PFSK-1 (cell line): Measurements from ENCODE around the gene SYNGR1.

Source experiments
- FOXP2 ChIP-seq: optimal IDR thresholded peaks from 2 replicates; pipeline ENCODE3; 2011; ENCODE audit warnings: borderline replicate concordance, control low read depth, inconsistent platforms; ENCODE audit not compliant: insufficient read depth; ENCODE audit errors: extremely low read length, extremely low read depth
- POLR2AphosphoS5 ChIP-seq: IDR thresholded peaks from 2 replicates; pipeline ENCODE4 v1.6.1; 2012; ENCODE audit warnings: low read depth, mild to moderate bottlenecking, control low read depth, low read length, moderate library complexity
- SIN3A ChIP-seq: IDR thresholded peaks from 2 replicates; pipeline ENCODE4 v1.6.1; 2012; ENCODE audit warnings: mild to moderate bottlenecking, low read length, moderate library complexity, borderline replicate concordance; ENCODE audit not compliant: insufficient read depth
- TAF1 ChIP-seq: IDR thresholded peaks from 2 replicates; pipeline ENCODE4 v1.6.1; 2012; ENCODE audit warnings: low read length, control low read depth, borderline replicate concordance; ENCODE audit not compliant: insufficient read depth

DNA sequence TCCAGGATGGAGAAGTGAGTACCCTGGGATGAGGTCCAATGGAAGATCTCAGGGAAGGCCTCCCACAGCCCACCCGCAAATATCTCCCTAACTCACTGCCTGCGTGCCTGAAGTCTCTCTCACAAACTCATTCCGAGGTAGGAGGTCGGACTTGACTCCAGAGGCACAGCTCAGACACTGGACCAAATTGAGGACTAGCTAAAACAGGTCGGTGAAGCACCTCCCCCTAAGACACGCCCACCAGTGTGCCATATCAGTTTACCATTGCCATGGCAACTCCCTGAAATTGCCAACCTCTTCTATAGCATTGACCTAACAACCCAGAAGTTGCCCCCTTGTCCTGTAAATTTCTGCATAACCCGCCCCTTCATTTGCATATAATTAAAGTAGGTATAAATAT is 47.9 kb upstream of the SYNGR1 start:
- TF ChIP-seq SIN3A = no peak
- TF ChIP-seq POLR2AphosphoS5 = no peak
- no peak for TF ChIP-seq TAF1
- no peak for TF ChIP-seq FOXP2
